Activated CD4-positive, alpha-beta T cell treated with anti-CD3 and anti-CD28 coated beads, Interleukin-2, amount 50 U/mL, for 4 hours (primary cell): Measurements from ENCODE around the gene SLC25A11.

Experiments used
- DNase-seq, 2 experiments: peaks; one replicate each; pipeline ENCODE4 v3.0.0-alpha.2; 2020

SLC25A11 gene

GRCh38 chr17:4939796-4940554 lies at the start of gene SLC25A11, which contains the start of gene RNF167:
Gene SLC25A11 (minus strand): TSS chr17:4940046. CDS start chr17:4939910, 136 bp downstream.
Gene RNF167 (plus strand): TSS chr17:4940268. CDS start chr17:4940910, 642 bp downstream.
- DNase-seq: peak; percentile 91 to 95

GRCh38 chr17:4987767-4988567 lies 48.1 kb upstream of the SLC25A11 start:
- no peak for DNase-seq

- peak; percentile 83 to 84 for DNase-seq
These were observed 47.3 kb upstream of the SLC25A11 start, which contains the start of gene CAMTA2 for GRCh38 chr17:4986951-4987766. Gene CAMTA2 (minus strand): TSS chr17:4987675. CDS start chr17:4986222, 1,453 bp downstream.

- no peak for DNase-seq
These were observed 46.6 kb upstream of the SLC25A11 start for GRCh38 chr17:4986403-4986802.

- no peak for DNase-seq
These were observed 42.5 kb upstream of the SLC25A11 start for GRCh38 chr17:4982305-4982704.

- DNase-seq: no peak
These were observed 40.9 kb upstream of the SLC25A11 start for GRCh38 chr17:4980644-4981216.

- no peak for DNase-seq
These were observed 38.9 kb upstream of the SLC25A11 start for GRCh38 chr17:4978726-4979125.

- no peak for DNase-seq
These were observed 34.3 kb upstream of the SLC25A11 start for GRCh38 chr17:4974115-4974670.

GRCh38 chr17:4973256-4974114 lies 33.6 kb upstream of the SLC25A11 start:
- DNase-seq: no peak

- no peak for DNase-seq
These were observed 32.9 kb upstream of the SLC25A11 start for GRCh38 chr17:4972752-4973151.

GRCh38 chr17:4972322-4972721 lies 32.5 kb upstream of the SLC25A11 start:
- DNase-seq: no peak

GRCh38 chr17:4971826-4972225 lies 32.0 kb upstream of the SLC25A11 start:
- no peak for DNase-seq

GRCh38 chr17:4970273-4970672 lies 30.4 kb upstream of the SLC25A11 start:
- DNase-seq: no peak

GRCh38 chr17:4969551-4970173 lies 29.8 kb upstream of the SLC25A11 start:
- no peak for DNase-seq

- DNase-seq: peak in 1 of 2 experiments; percentile 38
These were observed 29.3 kb upstream of the SLC25A11 start for GRCh38 chr17:4969047-4969550.

GRCh38 chr17:4968486-4969046 lies 28.7 kb upstream of the SLC25A11 start:
- DNase-seq: peak in 1 of 2 experiments; percentile 21

GRCh38 chr17:4967539-4968485 lies 28.0 kb upstream of the SLC25A11 start, which contains the start of gene SPAG7:
Gene SPAG7 (minus strand): TSS chr17:4967817. CDS start chr17:4967804, 13 bp downstream.
- DNase-seq: peak; percentile 88 to 89

GRCh38 chr17:4966844-4967538 lies 27.1 kb upstream of the SLC25A11 start:
- DNase-seq: peak; percentile 91
